ENCODE measurements around the gene RNF10.

DNA sequence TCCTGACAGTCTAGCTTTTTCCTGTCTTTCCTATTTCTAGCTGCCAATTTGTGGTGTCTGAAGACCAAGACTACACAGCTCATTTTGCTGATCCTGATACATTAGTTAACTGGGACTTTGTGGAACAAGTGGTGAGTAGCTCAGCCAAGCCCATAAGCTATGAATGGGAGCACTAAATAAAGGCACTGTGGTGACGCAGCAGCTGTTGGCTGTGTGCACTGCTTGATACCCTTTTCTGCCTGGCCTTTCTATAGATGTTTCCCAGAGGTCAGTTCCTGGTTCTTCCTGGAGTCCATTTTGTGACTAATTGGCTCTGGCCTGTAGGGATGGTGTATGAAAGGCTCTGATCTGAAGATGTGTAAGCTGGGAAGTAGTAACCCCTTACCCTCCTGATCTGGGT lies 20.5 kb downstream of the RNF10 start:
- TF ChIP-seq CTCF (IDR thresholded peaks at IDR 0.05 in 4 of 5, conservative IDR thresholded peaks at IDR 0.05 in 1 of 5) (no peak), POLR2A (IDR thresholded peaks at IDR 0.05) (no peak)

All from gastrocnemius medialis (tissue), 4 donors.